H9 (cell line): ENCODE data around the gene TRIP10. TPM values are rescaled to one million over a fixed set of nuclear protein-coding genes. Genes with fewer than 3 reads are reported as not detected.

Experiments
- DNase-seq: peaks from one replicate; pipeline ENCODE4 v3.0.0-alpha.2; 2017
- H2AFZ ChIP-seq: one replicate; pipeline ENCODE4 v1.6.1; 2013; ENCODE audit warnings: mild to moderate bottlenecking, low read length, control low read depth, moderate library complexity
- H2AK5ac ChIP-seq: 2 replicates; pipeline ENCODE4 v1.6.1; 2013; ENCODE audit warnings: low read length, control low read depth, mixed read lengths; ENCODE audit not compliant: insufficient read length
- H2BK120ac ChIP-seq: one replicate; pipeline ENCODE4 v1.6.1; 2013; ENCODE audit warnings: low read depth, mild to moderate bottlenecking, low read length, control low read depth, inconsistent platforms; ENCODE audit not compliant: poor library complexity, severe bottlenecking
- H2BK12ac ChIP-seq: 2 replicates; pipeline ENCODE4 v1.6.1; 2013; ENCODE audit warnings: low read length, control low read depth, mixed read lengths, low read depth; ENCODE audit not compliant: insufficient read length
- H2BK15ac ChIP-seq: 2 replicates; pipeline ENCODE4 v1.6.1; 2013; ENCODE audit warnings: low read depth, low read length, control low read depth
- H2BK20ac ChIP-seq: one replicate; pipeline ENCODE4 v1.6.1; 2013; ENCODE audit warnings: low read depth, mild to moderate bottlenecking, low read length, control low read depth, inconsistent platforms; ENCODE audit not compliant: poor library complexity, severe bottlenecking
- H2BK5ac ChIP-seq: 2 replicates; pipeline ENCODE4 v1.6.1; 2013; ENCODE audit warnings: low read length, control low read depth, mixed read lengths; ENCODE audit not compliant: insufficient read length
- H3K14ac ChIP-seq: 2 replicates; pipeline ENCODE4 v1.6.1; 2013; ENCODE audit warnings: low read length, control low read depth; ENCODE audit not compliant: insufficient read depth
- H3K18ac ChIP-seq: 2 replicates; pipeline ENCODE4 v1.6.1; 2013; ENCODE audit warnings: low read depth, mild to moderate bottlenecking, mixed read lengths, low read length, control low read depth; ENCODE audit not compliant: insufficient read length
- H3K23ac ChIP-seq: 2 replicates; pipeline ENCODE4 v1.6.1; 2013; ENCODE audit warnings: low read length, control low read depth, mixed read lengths, low read depth; ENCODE audit not compliant: insufficient read length
- H3K23me2 ChIP-seq: 2 replicates; pipeline ENCODE4 v1.6.1; 2013; ENCODE audit warnings: low read depth, mild to moderate bottlenecking, mixed read lengths, low read length, control low read depth; ENCODE audit not compliant: insufficient read length, poor library complexity, severe bottlenecking
- H3K27ac ChIP-seq: 2 replicates; pipeline ENCODE4 v1.5.1; 2013; ENCODE audit warnings: low read length, control low read depth, mixed read lengths, low read depth; ENCODE audit not compliant: insufficient read length
- H3K27me3 ChIP-seq: 2 replicates; pipeline ENCODE4 v1.6.1; 2013; ENCODE audit warnings: low read length, control low read depth, inconsistent platforms; ENCODE audit not compliant: insufficient read depth
- H3K4ac ChIP-seq: 2 replicates; pipeline ENCODE4 v1.6.1; 2013; ENCODE audit warnings: low read depth, mild to moderate bottlenecking, control low read depth, inconsistent platforms, low read length, moderate library complexity
- H3K4me1 ChIP-seq: 2 replicates; pipeline ENCODE4 v1.6.1; 2013; ENCODE audit warnings: low read length, control low read depth, inconsistent platforms; ENCODE audit not compliant: insufficient read depth
- H3K4me2 ChIP-seq: 2 replicates; pipeline ENCODE4 v1.6.1; 2013; ENCODE audit warnings: low read length, control low read depth, mixed read lengths; ENCODE audit not compliant: insufficient read length, insufficient read depth
- H3K56ac ChIP-seq: 2 replicates; pipeline ENCODE4 v1.6.1; 2013; ENCODE audit warnings: low read depth, mild to moderate bottlenecking, mixed read lengths, low read length, control low read depth; ENCODE audit not compliant: insufficient read length
- H3K79me1 ChIP-seq: 2 replicates; pipeline ENCODE4 v1.6.1; 2013; ENCODE audit warnings: low read depth, mild to moderate bottlenecking, moderate library complexity, low read length, control low read depth, inconsistent platforms; ENCODE audit not compliant: insufficient read depth, poor library complexity, severe bottlenecking
- H3K79me2 ChIP-seq: 2 replicates; pipeline ENCODE4 v1.6.1; 2013; ENCODE audit warnings: low read length, control low read depth, inconsistent platforms; ENCODE audit not compliant: insufficient read depth
- H3K9ac ChIP-seq: 2 replicates; pipeline ENCODE4 v1.6.1; 2013; ENCODE audit warnings: low read length, control low read depth, mixed read lengths; ENCODE audit not compliant: insufficient read length; ENCODE audit errors: extremely low read depth
- H3K9me3 ChIP-seq: one replicate; pipeline ENCODE4 v1.6.1; 2013; ENCODE audit warnings: low read depth, low read length, inconsistent platforms; ENCODE audit not compliant: control insufficient read depth
- H3T11ph ChIP-seq: one replicate; pipeline ENCODE4 v1.6.1; 2013; ENCODE audit warnings: mild to moderate bottlenecking, low read length, control low read depth, inconsistent platforms
- H4K20me1 ChIP-seq: one replicate; pipeline ENCODE4 v1.6.1; 2013; ENCODE audit not compliant: control insufficient read depth, insufficient read length, insufficient read depth
- H4K5ac ChIP-seq: 2 replicates; pipeline ENCODE4 v1.6.1; 2013; ENCODE audit warnings: low read depth, mild to moderate bottlenecking, mixed read lengths, low read length, control low read depth; ENCODE audit not compliant: insufficient read length
- H4K8ac ChIP-seq: replicated peaks from 2 replicates; pipeline ENCODE4 v1.6.1; 2013; ENCODE audit warnings: low read length, control low read depth, mixed read lengths, low read depth; ENCODE audit not compliant: insufficient read length
- H4K91ac ChIP-seq: 2 replicates; pipeline ENCODE4 v1.6.1; 2013; ENCODE audit warnings: low read depth, mild to moderate bottlenecking, moderate library complexity, mixed read lengths, low read length, control low read depth; ENCODE audit not compliant: insufficient read length
- H3K27ac Mint-ChIP-seq, 3 experiments: 2 replicates in 2 of 3; 3 replicates in 1 of 3; pipeline ENCODE4 v1.8.0; 2020 to 2021; ENCODE audit warnings: mixed read lengths in 3 of 3, mild to moderate bottlenecking in 1 of 3, moderate library complexity in 1 of 3
- H3K27me3 Mint-ChIP-seq: 2 replicates; pipeline ENCODE4 v1.8.0; 2021; ENCODE audit warnings: low read depth, mild to moderate bottlenecking, moderate library complexity, mixed read lengths
- H3K36me3 Mint-ChIP-seq, 3 experiments: 2 replicates in 2 of 3; 3 replicates in 1 of 3; pipeline ENCODE4 v1.8.0; 2020 to 2021; ENCODE audit warnings: low read depth in 3 of 3, mixed read lengths in 3 of 3; ENCODE audit not compliant: insufficient read depth in 1 of 3
- H3K4me1 Mint-ChIP-seq, 2 experiments: 2 replicates each; pipeline ENCODE4 v1.8.0; 2020; ENCODE audit warnings: mixed read lengths in 2 of 2
- H3K4me3 Mint-ChIP-seq, 2 experiments: 2 replicates in 1 of 2; 3 replicates in 1 of 2; pipeline ENCODE4 v1.8.0; 2020 to 2021; ENCODE audit warnings: mild to moderate bottlenecking in 2 of 2, mixed read lengths in 2 of 2, moderate library complexity in 1 of 2
- H3K9me3 Mint-ChIP-seq, 2 experiments: 2 replicates in 1 of 2; 3 replicates in 1 of 2; pipeline ENCODE4 v1.8.0; 2020; ENCODE audit warnings: mild to moderate bottlenecking in 2 of 2, mixed read lengths in 2 of 2, moderate library complexity in 1 of 2
- CTCF ChIP-seq: fragments of 200-600 bp; sonication (generic); conservative IDR thresholded peaks from 3 replicates; pipeline ENCODE4 v1.8.0; 2021; ENCODE audit warnings: antibody characterized with exemption, mild to moderate bottlenecking
- WGBS: extraction: QIAGEN DNeasy Blood & Tissue Kit; methylation state at CpG from one replicate; pipeline ENCODE4 v1.1.7; 2013; ENCODE audit warnings: missing lambda C conversion rate, low lambda C conversion rate, mixed read lengths; ENCODE audit not compliant: insufficient read length; ENCODE audit errors: extremely low coverage; 5-methylcytosine and 5-hydroxymethylcytosine counted together
- total RNA-seq: library from RNA; stranded (reverse); gene quantifications from 2 replicates; pipeline ENCODE4 v1.2.1, GENCODE V29; 2021

Gene TRIP10
- total RNA-seq, 1 experiment from 2014 or later, result 56.4 TPM

- no CpG with 5 or more reads among the region's 23 CpGs for WGBS
- peak overlapping the region in 1 of 2 experiments; percentile 26; a peak in 1 of 5 replicates for H3K4me3 Mint-ChIP-seq
- DNase-seq, result no peak
Measured at GRCh38 chr19:6729573-6730152, 9.8 kb upstream of the TRIP10 start.

More at GRCh38 chr19:6729573-6730152, 9.8 kb upstream of the TRIP10 start:
- Mint-ChIP-seq H3K27ac (peak overlapping the region in 1 of 3 experiments; percentile 74; a peak in 1 of 7 replicates), H3K27me3 (no peaks in the 10 kb centered on the region; the same call in 1 of the 2 replicates), H3K4me1 (peaks cover 3 to 22% of the 10 kb centered on the region in 2 experiments; a peak in 2 of 4 replicates), H3K36me3 (peaks cover 5 to 16% (median 12%) of the 10 kb centered on the region in 3 experiments; a peak in 6 of 7 replicates), H3K9me3 (peaks cover 0 to 2% of the 10 kb centered on the region in 2 experiments; a peak in 1 of 5 replicates)
- Histone ChIP-seq H3K23me2 (no peaks in the 10 kb centered on the region), H3K27ac (no peak overlapping the region), H3K4me1 (no peaks in the 10 kb centered on the region; the same call in 1 of the 2 replicates), H4K8ac (no peak overlapping the region), H2AFZ (no peak overlapping the region), H4K91ac (no peak overlapping the region), H2AK5ac (no peak overlapping the region), H3K18ac (no peak overlapping the region), H2BK20ac (no peak overlapping the region), H2BK120ac (no peak overlapping the region), H3K79me1 (no peaks in the 10 kb centered on the region), H3K27me3 (no peaks in the 10 kb centered on the region), H3K14ac (no peak overlapping the region), H2BK15ac (no peak overlapping the region), H2BK5ac (no peak overlapping the region), H3K9ac (no peak overlapping the region), H3T11ph (no peak overlapping the region), H4K5ac (no peak overlapping the region), H3K56ac (no peak overlapping the region), H4K20me1 (peaks cover 2% of the 10 kb centered on the region), H3K79me2 (no peaks in the 10 kb centered on the region), H2BK12ac (no peak overlapping the region), H3K9me3 (no peaks in the 10 kb centered on the region), H3K23ac (no peak overlapping the region), H3K4me2 (no peak overlapping the region), H3K4ac (no peak overlapping the region)
- TF ChIP-seq CTCF, result no peak
